BJ (cell line): ENCODE data around the gene PITX2. TPM values are rescaled to one million over a fixed set of nuclear protein-coding genes. Genes with fewer than 3 reads are reported as not detected.

Experiments used
- CTCF ChIA-PET: fragments of 350-600 bp; formaldehyde crosslinking; extraction: SDS; loops from one replicate; lab custom pipeline; 2021; ENCODE audit warnings: antibody characterized with exemption, inconsistent platforms; lab: Yijun Ruan, JAX
- POLR2A ChIA-PET: fragments of 300-600 bp; sonication (Branson Sonifier 250); formaldehyde crosslinking; extraction: SDS; loops from one replicate; lab custom pipeline; 2021; ENCODE audit warnings: antibody characterized with exemption; lab: Charles Lee
- DNase-seq: peaks from one replicate; pipeline ENCODE4 v3.0.0-alpha.2; 2011; ENCODE audit warnings: low read depth
- H3K27me3 ChIP-seq: 2 replicates; pipeline ENCODE4 v1.6.0; 2011; ENCODE audit warnings: low read length; ENCODE audit not compliant: control insufficient read depth, insufficient read depth
- H3K36me3 ChIP-seq: 2 replicates; pipeline ENCODE4 v1.5.1; 2011; ENCODE audit warnings: low read length; ENCODE audit not compliant: control insufficient read depth, insufficient read depth
- H3K4me3 ChIP-seq: 2 replicates; pipeline ENCODE4 v1.5.1; 2011; ENCODE audit warnings: low read depth, mild to moderate bottlenecking, control low read depth, low read length
- polyA plus RNA-seq: library from polyadenylated mRNA; depleted of rRNA; stranded (reverse); fragments of >200 nt; gene quantifications from 2 replicates; pipeline ENCODE4 v1.2.3, GENCODE V29; 2011
- TF ChIP-seq, protein P1 (sequence below): IDR thresholded peaks from 2 replicates; pipeline ENCODE4 v1.5.1; 2011; ENCODE audit warnings: low read depth, mild to moderate bottlenecking, control low read depth, inconsistent platforms, low read length, moderate library complexity; ENCODE audit not compliant: insufficient read depth

The PITX2 gene
- polyA plus RNA-seq, 1 experiment, result 1.1 TPM

DNA sequence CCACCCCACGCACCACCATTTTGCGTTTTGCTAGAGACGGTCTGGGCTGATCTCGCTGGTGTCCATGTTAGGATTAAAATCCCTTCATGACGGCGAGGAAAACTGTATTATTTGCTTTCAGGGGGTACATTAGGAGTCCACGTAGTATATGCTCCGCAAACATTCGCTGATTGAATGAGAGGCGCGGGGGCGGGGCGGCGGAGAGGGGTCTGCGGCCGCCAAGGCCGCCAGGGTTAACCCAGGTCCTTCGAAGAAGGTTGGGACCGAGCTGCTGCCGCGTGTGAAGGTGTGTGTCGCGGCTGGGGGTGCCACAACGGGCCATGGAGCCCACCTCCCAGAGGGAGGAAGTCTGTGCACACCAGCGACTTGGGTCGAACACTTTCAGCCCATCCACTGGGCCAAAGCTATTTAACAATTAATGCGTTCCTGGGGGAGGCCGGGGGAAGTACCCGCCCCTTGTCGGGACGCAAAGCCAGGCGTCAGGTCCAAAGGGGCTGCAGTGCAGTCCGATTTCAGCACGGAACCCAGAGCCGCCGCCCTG lies 6.4 kb upstream of the PITX2 start:
- CTCF ChIA-PET, result interaction anchor here (1.8 kb wide), 1 partner anchor 1002 kb away, joined by 4 read pairs; no protein-coding TSS in a partner anchor
- Histone ChIP-seq H3K27me3 (peaks cover 60% of the 10 kb centered on the region), H3K36me3 (no peaks in the 10 kb centered on the region), H3K4me3 (no peak overlapping the region)
- TF ChIP-seq, protein P1, sequence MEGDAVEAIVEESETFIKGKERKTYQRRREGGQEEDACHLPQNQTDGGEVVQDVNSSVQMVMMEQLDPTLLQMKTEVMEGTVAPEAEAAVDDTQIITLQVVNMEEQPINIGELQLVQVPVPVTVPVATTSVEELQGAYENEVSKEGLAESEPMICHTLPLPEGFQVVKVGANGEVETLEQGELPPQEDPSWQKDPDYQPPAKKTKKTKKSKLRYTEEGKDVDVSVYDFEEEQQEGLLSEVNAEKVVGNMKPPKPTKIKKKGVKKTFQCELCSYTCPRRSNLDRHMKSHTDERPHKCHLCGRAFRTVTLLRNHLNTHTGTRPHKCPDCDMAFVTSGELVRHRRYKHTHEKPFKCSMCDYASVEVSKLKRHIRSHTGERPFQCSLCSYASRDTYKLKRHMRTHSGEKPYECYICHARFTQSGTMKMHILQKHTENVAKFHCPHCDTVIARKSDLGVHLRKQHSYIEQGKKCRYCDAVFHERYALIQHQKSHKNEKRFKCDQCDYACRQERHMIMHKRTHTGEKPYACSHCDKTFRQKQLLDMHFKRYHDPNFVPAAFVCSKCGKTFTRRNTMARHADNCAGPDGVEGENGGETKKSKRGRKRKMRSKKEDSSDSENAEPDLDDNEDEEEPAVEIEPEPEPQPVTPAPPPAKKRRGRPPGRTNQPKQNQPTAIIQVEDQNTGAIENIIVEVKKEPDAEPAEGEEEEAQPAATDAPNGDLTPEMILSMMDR, result no peak
- no peak for DNase-seq
- POLR2A ChIA-PET, result no interaction called here

DNA sequence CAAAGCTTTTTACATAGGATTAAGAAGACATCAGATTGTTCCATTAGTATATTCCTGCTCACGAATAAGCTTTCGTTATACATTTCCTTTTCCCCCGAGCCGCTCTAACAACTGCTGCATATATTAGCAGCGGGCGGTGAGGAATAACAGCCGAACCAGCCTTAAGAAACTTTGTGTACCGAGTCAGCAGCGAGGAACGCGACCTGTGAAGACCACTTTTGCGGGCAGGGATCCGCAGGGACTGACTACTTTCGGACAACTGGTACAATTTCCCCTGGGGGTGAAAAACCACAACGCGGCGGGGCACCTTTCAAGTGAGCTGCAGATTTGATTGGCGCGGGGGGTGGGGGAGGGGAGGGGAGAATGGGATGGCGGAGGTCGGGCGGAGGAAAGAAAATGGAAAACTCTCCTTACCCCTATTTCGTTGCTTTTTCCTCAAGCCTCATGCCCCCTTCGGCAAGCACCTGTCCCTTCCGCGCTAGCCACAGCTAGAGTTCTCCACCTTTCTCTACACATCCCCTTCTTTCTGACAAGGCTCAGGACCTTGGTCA lies 5.9 kb upstream of the PITX2 start:
- ChIA-PET CTCF (interaction anchor here (1.8 kb wide), 1 partner anchor 1002 kb away, joined by 4 read pairs; no protein-coding TSS in a partner anchor), POLR2A (no interaction called here)
- Histone ChIP-seq H3K36me3 (no peaks in the 10 kb centered on the region), H3K27me3 (peaks cover 55% of the 10 kb centered on the region), H3K4me3 (no peak overlapping the region)
- TF ChIP-seq, protein P1, result no peak
- DNase-seq, result no peak

DNA sequence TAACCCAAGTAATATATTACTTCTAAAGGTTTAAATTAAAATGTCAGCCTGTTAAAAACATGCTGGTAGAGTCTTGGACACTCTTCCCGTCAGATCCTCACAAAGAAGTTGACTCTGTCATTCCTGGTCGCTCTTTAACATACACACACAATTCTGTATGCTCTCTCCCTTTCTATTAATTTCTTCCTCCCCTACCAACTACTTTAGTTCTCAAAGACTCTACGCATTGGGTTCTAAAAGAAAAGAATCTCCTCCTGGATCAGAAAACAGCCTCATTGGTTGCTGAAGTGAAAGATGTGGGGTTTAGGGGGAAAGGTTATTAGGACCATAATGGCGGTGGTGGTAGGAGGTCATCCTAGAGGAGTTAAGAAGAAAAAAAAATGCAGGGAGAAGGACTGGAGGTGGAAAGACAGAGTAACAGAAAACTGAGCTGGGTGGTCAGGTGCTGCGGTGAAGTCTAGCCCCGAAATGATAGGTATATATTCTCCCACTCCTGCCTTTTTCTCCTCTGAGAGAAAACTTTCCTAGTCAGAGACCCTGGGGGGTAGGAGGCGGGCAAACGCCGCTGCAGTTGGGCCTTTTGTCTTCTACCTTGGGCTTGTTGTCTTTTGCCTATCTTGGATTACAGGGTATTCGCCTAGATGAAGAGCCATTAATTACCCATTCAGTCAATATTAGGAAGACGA lies 5.2 kb upstream of the PITX2 start:
- TF ChIP-seq, protein P1, result no peak
- Histone ChIP-seq H3K36me3 (no peaks in the 10 kb centered on the region), H3K27me3 (peaks cover 54% of the 10 kb centered on the region), H3K4me3 (no peak overlapping the region)
- DNase-seq, result no peak
- ChIA-PET POLR2A (no interaction called here), CTCF (interaction anchor here (0.6 to 1.8 kb wide), 2 partner anchors 52 to 1003 kb away, joined by 3 to 4 read pairs; no protein-coding TSS in a partner anchor)

DNA sequence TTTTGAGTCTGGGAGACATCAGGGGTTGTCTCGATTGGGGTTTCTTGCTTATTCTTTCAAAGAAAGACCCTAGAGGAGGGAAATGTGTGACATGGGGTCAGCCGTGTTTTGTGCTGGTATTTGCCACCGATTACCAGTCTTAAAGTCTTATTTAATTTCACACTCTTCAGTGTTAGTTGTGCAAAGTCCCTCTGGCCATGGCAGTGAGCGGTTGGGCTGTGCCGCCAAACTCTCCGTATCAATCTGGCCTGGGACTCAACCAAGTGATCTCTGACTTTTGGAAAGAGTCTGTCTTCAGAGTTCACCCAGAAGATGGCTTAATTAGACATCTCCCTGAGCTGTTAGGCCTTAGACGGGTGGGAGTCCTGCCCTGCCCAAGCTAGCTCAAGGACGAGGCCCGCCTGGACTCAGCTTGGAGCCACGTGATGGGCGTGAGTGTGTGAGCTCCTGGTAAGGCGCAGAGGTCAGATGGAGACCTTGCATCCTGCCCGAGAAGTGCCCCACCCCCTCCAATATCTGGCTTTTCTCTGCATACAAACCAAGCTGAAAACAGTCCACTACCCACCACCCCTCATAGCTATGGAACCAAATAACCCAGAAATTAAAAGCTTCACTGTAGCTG lies 3.8 kb upstream of the PITX2 start:
- no peak for DNase-seq
- H3K4me3 ChIP-seq, result no peak overlapping the region
- TF ChIP-seq, protein P1, result no peak
- H3K27me3 ChIP-seq, result peaks cover 55% of the 10 kb centered on the region
- POLR2A ChIA-PET, result no interaction called here
- CTCF ChIA-PET, result interaction anchor here (1.1 kb wide), 1 partner anchor 1004 kb away, joined by 3 read pairs; no protein-coding TSS in a partner anchor
- no peaks in the 10 kb centered on the region for H3K36me3 ChIP-seq
